ENCODE data around the gene ACP7. TPM values are rescaled to one million over a fixed set of nuclear protein-coding genes. Genes with fewer than 3 reads are reported as not detected.

The ACP7 gene
- total and polyA plus RNA-seq, 9 of the 15 experiments (the other 6 are each of a cell fraction or from before 2014, with no cell fraction given) = not detected

DNA sequence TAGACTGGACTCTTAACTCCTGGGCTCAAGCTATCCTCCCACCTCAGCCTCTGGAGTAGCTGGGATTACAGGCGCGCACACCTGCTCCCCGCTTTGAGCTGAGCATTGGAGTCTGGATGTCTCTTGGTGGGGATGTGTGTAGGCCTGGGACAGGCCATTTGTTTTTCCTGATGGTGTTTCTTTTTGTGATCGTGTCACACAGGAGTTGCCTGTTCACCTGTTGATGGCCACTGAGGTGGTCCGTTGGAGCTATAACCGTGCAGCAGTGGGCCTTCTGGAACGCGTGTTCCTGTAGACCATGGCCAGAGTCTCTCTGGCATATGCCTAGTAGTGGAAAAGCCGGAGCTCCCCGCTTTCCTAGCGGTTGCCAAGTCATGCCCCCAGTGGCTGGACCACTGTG is 44.9 kb downstream of the ACP7 start:
- ChIA-PET POLR2A (interaction anchor here (0.5 to 1.4 kb wide), 5 partner anchors 9 to 725 kb away, joined by 3 to 4 read pairs (median 3); partner anchors contain the start of genes MED29 and PAF1), CTCF (ENCODE audit: low intra/inter-chr PET ratio) (no interaction called here)
- H3K4me1 ChIP-seq (replicated peaks in 1 of 2; ENCODE audit: control insufficient read depth in 2 of 2, insufficient read depth in 2 of 2, low read length in 2 of 2) = peaks cover 22 to 60% of the 10 kb centered on the region in 2 experiments
- no peaks in the 10 kb centered on the region for H3K9me3 ChIP-seq (replicated peaks; ENCODE audit: control insufficient read depth, insufficient read depth, low read depth, low read length)
- H4K20me1 ChIP-seq (replicated peaks; ENCODE audit: control insufficient read depth, insufficient read depth, low read length) = peaks cover 52% of the 10 kb centered on the region
- peaks cover 14% of the 10 kb centered on the region for H3K9me1 ChIP-seq (ENCODE audit: control insufficient read depth, insufficient read depth, low read length)
- H3K27me3 ChIP-seq (ENCODE audit: control insufficient read depth in 2 of 2, insufficient read depth in 2 of 2, low read length in 2 of 2) = no peaks in the 10 kb centered on the region
- peak overlapping the region in 1 of 2 experiments; percentile 35; a peak in 1 of 4 replicates for H3K9ac ChIP-seq (ENCODE audit: insufficient read depth in 1 of 2, low read depth in 2 of 2, low read length in 2 of 2)
- no peak overlapping the region for H3K4me3 ChIP-seq
- no peak for FAIRE-seq
- H3K4me2 ChIP-seq (ENCODE audit: insufficient read depth, low read length) = no peak overlapping the region
- TF ChIP-seq, protein P1, sequence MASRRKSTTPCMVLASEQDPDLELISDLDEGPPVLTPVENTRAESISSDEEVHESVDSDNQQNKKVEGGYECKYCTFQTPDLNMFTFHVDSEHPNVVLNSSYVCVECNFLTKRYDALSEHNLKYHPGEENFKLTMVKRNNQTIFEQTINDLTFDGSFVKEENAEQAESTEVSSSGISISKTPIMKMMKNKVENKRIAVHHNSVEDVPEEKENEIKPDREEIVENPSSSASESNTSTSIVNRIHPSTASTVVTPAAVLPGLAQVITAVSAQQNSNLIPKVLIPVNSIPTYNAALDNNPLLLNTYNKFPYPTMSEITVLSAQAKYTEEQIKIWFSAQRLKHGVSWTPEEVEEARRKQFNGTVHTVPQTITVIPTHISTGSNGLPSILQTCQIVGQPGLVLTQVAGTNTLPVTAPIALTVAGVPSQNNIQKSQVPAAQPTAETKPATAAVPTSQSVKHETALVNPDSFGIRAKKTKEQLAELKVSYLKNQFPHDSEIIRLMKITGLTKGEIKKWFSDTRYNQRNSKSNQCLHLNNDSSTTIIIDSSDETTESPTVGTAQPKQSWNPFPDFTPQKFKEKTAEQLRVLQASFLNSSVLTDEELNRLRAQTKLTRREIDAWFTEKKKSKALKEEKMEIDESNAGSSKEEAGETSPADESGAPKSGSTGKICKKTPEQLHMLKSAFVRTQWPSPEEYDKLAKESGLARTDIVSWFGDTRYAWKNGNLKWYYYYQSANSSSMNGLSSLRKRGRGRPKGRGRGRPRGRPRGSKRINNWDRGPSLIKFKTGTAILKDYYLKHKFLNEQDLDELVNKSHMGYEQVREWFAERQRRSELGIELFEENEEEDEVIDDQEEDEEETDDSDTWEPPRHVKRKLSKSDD (conservative IDR thresholded peaks at IDR 0.05; ENCODE audit: low read length) = no peak
- TF ChIP-seq MAFF (IDR thresholded peaks at IDR 0.05; ENCODE audit: low read length) (no peak), ZKSCAN8 (CRISPR knock-in tag; IDR thresholded peaks at IDR 0.05) (no peak), DACH1 (IDR thresholded peaks at IDR 0.05; ENCODE audit: partially characterized antibody) (no peak), NFE2L1 (tag; IDR thresholded peaks at IDR 0.05; ENCODE audit: borderline replicate concordance, low read depth) (no peak), TSC22D4 (tag; IDR thresholded peaks at IDR 0.05) (no peak), PPARD (CRISPR knock-in tag; IDR thresholded peaks at IDR 0.05) (no peak)
- TF ChIP-seq, protein P2, sequence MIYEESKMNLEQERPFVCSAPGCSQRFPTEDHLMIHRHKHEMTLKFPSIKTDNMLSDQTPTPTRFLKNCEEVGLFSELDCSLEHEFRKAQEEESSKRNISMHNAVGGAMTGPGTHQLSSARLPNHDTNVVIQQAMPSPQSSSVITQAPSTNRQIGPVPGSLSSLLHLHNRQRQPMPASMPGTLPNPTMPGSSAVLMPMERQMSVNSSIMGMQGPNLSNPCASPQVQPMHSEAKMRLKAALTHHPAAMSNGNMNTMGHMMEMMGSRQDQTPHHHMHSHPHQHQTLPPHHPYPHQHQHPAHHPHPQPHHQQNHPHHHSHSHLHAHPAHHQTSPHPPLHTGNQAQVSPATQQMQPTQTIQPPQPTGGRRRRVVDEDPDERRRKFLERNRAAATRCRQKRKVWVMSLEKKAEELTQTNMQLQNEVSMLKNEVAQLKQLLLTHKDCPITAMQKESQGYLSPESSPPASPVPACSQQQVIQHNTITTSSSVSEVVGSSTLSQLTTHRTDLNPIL (CRISPR knock-in tag; IDR thresholded peaks at IDR 0.05) = no peak
- TF ChIP-seq, protein P3, sequence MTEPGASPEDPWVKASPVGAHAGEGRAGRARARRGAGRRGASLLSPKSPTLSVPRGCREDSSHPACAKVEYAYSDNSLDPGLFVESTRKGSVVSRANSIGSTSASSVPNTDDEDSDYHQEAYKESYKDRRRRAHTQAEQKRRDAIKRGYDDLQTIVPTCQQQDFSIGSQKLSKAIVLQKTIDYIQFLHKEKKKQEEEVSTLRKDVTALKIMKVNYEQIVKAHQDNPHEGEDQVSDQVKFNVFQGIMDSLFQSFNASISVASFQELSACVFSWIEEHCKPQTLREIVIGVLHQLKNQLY (CRISPR knock-in tag; conservative IDR thresholded peaks at IDR 0.05) = no peak
- intact Hi-C loops (cut with micrococcal nuclease) = no loop called here
- DNase-seq (ENCODE audit: extremely low read depth in 1 of 4, low spot score in 3 of 4) = no peak
- 94% methylated on average over 10 of the region's 11 CpGs for WGBS (ENCODE audit: insufficient coverage, low coverage, missing lambda C conversion rate)
- no peak overlapping the region for H3K27ac ChIP-seq (ENCODE audit: extremely low read depth, low read depth, low read length)
- H3K36me3 ChIP-seq (ENCODE audit: control insufficient read depth, insufficient read depth, low read length) = peaks cover 3% of the 10 kb centered on the region; the same call in 1 of the 3 replicates
- BruUV-seq (replicated peaks) = no TSS peak
- no peak for ATAC-seq
- in situ Hi-C loops (cut with MboI) = no loop called here
- H3K79me2 ChIP-seq (ENCODE audit: control insufficient read depth, insufficient read depth, low read length) = peaks cover 77% of the 10 kb centered on the region
- no peak overlapping the region for H2AFZ ChIP-seq (ENCODE audit: low read depth, low read length)

Data from K562 (cell line).